Mesothelial cell of epicardium (in vitro differentiated cells): ENCODE measurements around the gene MPPED1. TPM values are rescaled to one million over a fixed set of nuclear protein-coding genes. Genes with fewer than 3 reads are reported as not detected.

Experiments
- DNase-seq, 2 experiments: peaks; one replicate each; pipeline ENCODE4 v3.0.0; 2021; ENCODE audit warnings: low spot score in 2 of 2; ENCODE audit not compliant: unreplicated experiment in 2 of 2
- H3K27ac Mint-ChIP-seq: 2 replicates; pipeline ENCODE4 v1.8.0; 2021; ENCODE audit warnings: mixed read lengths
- H3K27me3 Mint-ChIP-seq: 2 replicates; pipeline ENCODE4 v1.8.0; 2021; ENCODE audit warnings: low read depth, mixed read lengths
- H3K36me3 Mint-ChIP-seq: 2 replicates; pipeline ENCODE4 v1.8.0; 2021; ENCODE audit warnings: mixed read lengths
- H3K4me1 Mint-ChIP-seq: 2 replicates; pipeline ENCODE4 v1.8.0; 2021; ENCODE audit warnings: mixed read lengths
- H3K4me3 Mint-ChIP-seq: 2 replicates; pipeline ENCODE4 v1.8.0; 2021; ENCODE audit warnings: mild to moderate bottlenecking, moderate library complexity, mixed read lengths
- H3K9me3 Mint-ChIP-seq: 2 replicates; pipeline ENCODE4 v1.8.0; 2021; ENCODE audit warnings: mixed read lengths
- CTCF ChIP-seq: fragments of 200-600 bp; sonication (generic); IDR thresholded peaks from one replicate; pipeline ENCODE4 v1.5.0; 2021; ENCODE audit warnings: antibody characterized with exemption; ENCODE audit not compliant: unreplicated experiment
- total RNA-seq: library from RNA; stranded (reverse); gene quantifications from 3 replicates; pipeline ENCODE4 v1.2.1, GENCODE V29; 2021

Gene MPPED1
- total RNA-seq, 1 donor from 2014 or later = 0.76 TPM

- Mint-ChIP-seq H3K4me3 (no peak overlapping the region), H3K36me3 (no peaks in the 10 kb centered on the region), H3K27ac (no peak overlapping the region), H3K9me3 (no peaks in the 10 kb centered on the region), H3K27me3 (peaks cover 29% of the 10 kb centered on the region), H3K4me1 (no peaks in the 10 kb centered on the region)
- no peak for TF ChIP-seq CTCF
- peak in 1 of 2 experiments; percentile 29 for DNase-seq
Observed at GRCh38 chr22:43544289-43544673, 132.5 kb downstream of the MPPED1 start.

- Mint-ChIP-seq H3K27ac (no peak overlapping the region), H3K4me1 (no peaks in the 10 kb centered on the region), H3K4me3 (no peak overlapping the region), H3K27me3 (peaks cover 34% of the 10 kb centered on the region), H3K9me3 (no peaks in the 10 kb centered on the region), H3K36me3 (no peaks in the 10 kb centered on the region)
- no peak for TF ChIP-seq CTCF
- peak in 1 of 2 experiments; percentile 30 for DNase-seq
Observed at GRCh38 chr22:43546186-43546585, 134.4 kb downstream of the MPPED1 start.

GRCh38 chr22:43550024-43550620, 138.3 kb downstream of the MPPED1 start:
- no peaks in the 10 kb centered on the region for H3K36me3 Mint-ChIP-seq
- peak in 1 of 2 experiments; percentile 6 for DNase-seq
- H3K27ac Mint-ChIP-seq = no peak overlapping the region
- H3K4me1 Mint-ChIP-seq = no peaks in the 10 kb centered on the region
- H3K27me3 Mint-ChIP-seq = peaks cover 13% of the 10 kb centered on the region
- H3K4me3 Mint-ChIP-seq = no peak overlapping the region
- peaks cover 15% of the 10 kb centered on the region for H3K9me3 Mint-ChIP-seq
- TF ChIP-seq CTCF = no peak

- Mint-ChIP-seq H3K4me3 (no peak overlapping the region), H3K4me1 (no peaks in the 10 kb centered on the region), H3K36me3 (no peaks in the 10 kb centered on the region), H3K27me3 (peaks cover 13% of the 10 kb centered on the region), H3K9me3 (peaks cover 15% of the 10 kb centered on the region), H3K27ac (no peak overlapping the region)
- TF ChIP-seq CTCF = no peak
- peak in 1 of 2 experiments; percentile 6 for DNase-seq
Observed at GRCh38 chr22:43550672-43551071, 138.9 kb downstream of the MPPED1 start.

- peaks cover 13% of the 10 kb centered on the region for H3K27me3 Mint-ChIP-seq
- no peak overlapping the region for H3K27ac Mint-ChIP-seq
- H3K4me1 Mint-ChIP-seq = no peaks in the 10 kb centered on the region
- H3K4me3 Mint-ChIP-seq = no peak overlapping the region
- no peaks in the 10 kb centered on the region for H3K36me3 Mint-ChIP-seq
- TF ChIP-seq CTCF = no peak
- H3K9me3 Mint-ChIP-seq = peaks cover 18% of the 10 kb centered on the region
- DNase-seq = peak in 1 of 2 experiments; percentile 22
Observed at GRCh38 chr22:43553451-43554258, 141.8 kb downstream of the MPPED1 start.
